Measurements from ENCODE around the gene HOXC5.

- TF ChIP-seq CTCF (IDR thresholded peaks at IDR 0.05): peak in 6 of 7 experiments; percentile 96 to 100 (median 98)
- TF ChIP-seq POLR2AphosphoS5 (IDR thresholded peaks at IDR 0.05): no peak
Measured at GRCh38 chr12:54032627-54033100, at the start of gene HOXC5.
